Measurements from ENCODE around the gene PISD.

GRCh38 chr22:31621507-31622124, 40.4 kb downstream of the PISD start:
- TF ChIP-seq POLR2AphosphoS5 (IDR thresholded peaks at IDR 0.05; ENCODE audit: insufficient read depth, low read depth, low read length), result no peak
- TF ChIP-seq EZH2 (IDR thresholded peaks at IDR 0.05; ENCODE audit: borderline replicate concordance, low read depth, low read length, severe bottlenecking), result no peak
- TF ChIP-seq CTCF (IDR thresholded peaks at IDR 0.05; ENCODE audit: extremely low read depth in 1 of 2, insufficient read depth in 1 of 2, low read depth in 1 of 2, low read length in 2 of 2), result no peak
- no peak for TF ChIP-seq POLR2A (IDR thresholded peaks at IDR 0.05; ENCODE audit: low read depth, low read length)
